Activated gamma-delta T cell (primary cell): ENCODE data around the gene PTCD1.
"Not testable (repeated sequence)": the region's sequence is repeated elsewhere in the genome, so short reads cannot be mapped to it uniquely, and the experiment has no call there.

ENCODE experiments used
- DNase-seq: peaks from one replicate; lab custom pipeline; 2025; lab: John Stamatoyannopoulos, UW

Gene PTCD1

GRCh38 chr7:99451936-99452335 is 13.3 kb upstream of the PTCD1 start:
- no peak for DNase-seq

- DNase-seq = no peak
These were observed 10.7 kb upstream of the PTCD1 start for GRCh38 chr7:99449326-99449725.

GRCh38 chr7:99448855-99449254 is 10.3 kb upstream of the PTCD1 start:
- no peak for DNase-seq

GRCh38 chr7:99447943-99448342 is 9.3 kb upstream of the PTCD1 start:
- no peak for DNase-seq

- DNase-seq = no peak
These were observed 7.5 kb upstream of the PTCD1 start for GRCh38 chr7:99446096-99446495.

- DNase-seq = no peak
These were observed 1.6 kb upstream of the PTCD1 start for GRCh38 chr7:99440195-99440594.

- DNase-seq = no peak
These were observed 539 bp downstream of the PTCD1 start for GRCh38 chr7:99437946-99438572.

GRCh38 chr7:99433158-99433557 is 5.4 kb downstream of the PTCD1 start:
- DNase-seq = no peak

- DNase-seq = not testable (repeated sequence)
These were observed 6.7 kb downstream of the PTCD1 start for GRCh38 chr7:99431756-99432540.

GRCh38 chr7:99429756-99430155 is 8.8 kb downstream of the PTCD1 start:
- DNase-seq = no peak

GRCh38 chr7:99428972-99429566 is 9.5 kb downstream of the PTCD1 start:
- DNase-seq = no peak

GRCh38 chr7:99424932-99425730 is 13.5 kb downstream of the PTCD1 start:
- DNase-seq = no peak

GRCh38 chr7:99422625-99423024 is 16.0 kb downstream of the PTCD1 start:
- no peak for DNase-seq

- DNase-seq = no peak
These were observed 16.4 kb downstream of the PTCD1 start for GRCh38 chr7:99422186-99422585.

- DNase-seq = no peak
These were observed 17.6 kb downstream of the PTCD1 start for GRCh38 chr7:99420986-99421385.

- DNase-seq = no peak
These were observed 18.4 kb downstream of the PTCD1 start for GRCh38 chr7:99420213-99420612.

- no peak for DNase-seq
These were observed 19.1 kb downstream of the PTCD1 start for GRCh38 chr7:99419323-99420021.

- DNase-seq = no peak
These were observed 20.3 kb downstream of the PTCD1 start for GRCh38 chr7:99418260-99418659.

- not testable (repeated sequence) for DNase-seq
These were observed 23.0 kb downstream of the PTCD1 start for GRCh38 chr7:99415513-99416127.

- no peak for DNase-seq
These were observed 28.0 kb downstream of the PTCD1 start for GRCh38 chr7:99410635-99411034.

- DNase-seq = no peak
These were observed 28.8 kb downstream of the PTCD1 start for GRCh38 chr7:99409806-99410205.
